Dendritic cell treated with granulocyte-macrophage colony-stimulating factor and Interleukin-4, amounts not matched to agents 40 ng/mL and 50 ng/mL, for 4 days (primary cell): ENCODE data around the gene DNAAF1.
"Not testable (repeated sequence)": the region's sequence is repeated elsewhere in the genome, so short reads cannot be mapped to it uniquely, and the experiment has no call there.

Experiments
- H3K27ac Mint-ChIP-seq: one replicate; pipeline ENCODE4 v1.8.0; 2022; ENCODE audit warnings: mild to moderate bottlenecking, mixed read lengths
- H3K27me3 Mint-ChIP-seq: one replicate; pipeline ENCODE4 v1.8.0; 2022; ENCODE audit warnings: mild to moderate bottlenecking, mixed read lengths
- H3K36me3 Mint-ChIP-seq: one replicate; pipeline ENCODE4 v1.8.0; 2022; ENCODE audit warnings: low read depth, mixed read lengths
- H3K4me1 Mint-ChIP-seq: one replicate; pipeline ENCODE4 v1.8.0; 2022; ENCODE audit warnings: low read depth, mixed read lengths
- H3K4me3 Mint-ChIP-seq: one replicate; pipeline ENCODE4 v1.8.0; 2022; ENCODE audit warnings: mild to moderate bottlenecking, moderate library complexity, mixed read lengths
- H3K9me3 Mint-ChIP-seq: one replicate; pipeline ENCODE4 v1.8.0; 2022; ENCODE audit warnings: mixed read lengths
- intact Hi-C: fragments of 100-400 bp; cut with micrococcal nuclease; formaldehyde crosslinking; loops from one replicate; pipeline ENCODE4 v1.15.0; 2022

DNAAF1 gene

GRCh38 chr16:84191466-84191865 is 46.4 kb downstream of the DNAAF1 start:
- H3K36me3 Mint-ChIP-seq, result peaks cover 5% of the 10 kb centered on the region
- H3K9me3 Mint-ChIP-seq, result no peaks in the 10 kb centered on the region
- peaks cover 15% of the 10 kb centered on the region for H3K27me3 Mint-ChIP-seq
- H3K4me1 Mint-ChIP-seq, result peaks cover 12% of the 10 kb centered on the region
- no peak overlapping the region for H3K27ac Mint-ChIP-seq
- H3K4me3 Mint-ChIP-seq, result no peak overlapping the region
- intact Hi-C loops, result no loop called here

- intact Hi-C loops, result no loop called here
- peaks cover 8% of the 10 kb centered on the region for H3K4me1 Mint-ChIP-seq
- H3K36me3 Mint-ChIP-seq, result no peaks in the 10 kb centered on the region
- H3K4me3 Mint-ChIP-seq, result no peak overlapping the region
- no peaks in the 10 kb centered on the region for H3K9me3 Mint-ChIP-seq
- peaks cover 15% of the 10 kb centered on the region for H3K27me3 Mint-ChIP-seq
- no peak overlapping the region for H3K27ac Mint-ChIP-seq
Observed at GRCh38 chr16:84193480-84193879, 48.4 kb downstream of the DNAAF1 start.

- H3K27ac Mint-ChIP-seq, result no peak overlapping the region
- H3K9me3 Mint-ChIP-seq, result no peaks in the 10 kb centered on the region
- H3K4me3 Mint-ChIP-seq, result no peak overlapping the region
- H3K4me1 Mint-ChIP-seq, result peaks cover 10% of the 10 kb centered on the region
- H3K36me3 Mint-ChIP-seq, result no peaks in the 10 kb centered on the region
- H3K27me3 Mint-ChIP-seq, result peaks cover 15% of the 10 kb centered on the region
- intact Hi-C loops, result no loop called here
Observed at GRCh38 chr16:84194018-84194417, 48.9 kb downstream of the DNAAF1 start.

- no peak overlapping the region for H3K27ac Mint-ChIP-seq
- H3K36me3 Mint-ChIP-seq, result no peaks in the 10 kb centered on the region
- no peaks in the 10 kb centered on the region for H3K9me3 Mint-ChIP-seq
- H3K27me3 Mint-ChIP-seq, result peaks cover 15% of the 10 kb centered on the region
- H3K4me3 Mint-ChIP-seq, result peak overlapping the region; percentile 21
- intact Hi-C loops, result no loop called here
- H3K4me1 Mint-ChIP-seq, result peaks cover 13% of the 10 kb centered on the region
Observed at GRCh38 chr16:84194470-84195200, 49.5 kb downstream of the DNAAF1 start.

- Mint-ChIP-seq H3K27me3 (peaks cover 15% of the 10 kb centered on the region), H3K36me3 (no peaks in the 10 kb centered on the region), H3K4me1 (peaks cover 13% of the 10 kb centered on the region), H3K27ac (no peak overlapping the region), H3K9me3 (no peaks in the 10 kb centered on the region), H3K4me3 (no peak overlapping the region)
- intact Hi-C loops, result no loop called here
Observed at GRCh38 chr16:84195201-84196093, 50.3 kb downstream of the DNAAF1 start.

- Mint-ChIP-seq H3K4me3 (no peak overlapping the region), H3K9me3 (no peaks in the 10 kb centered on the region), H3K4me1 (peaks cover 13% of the 10 kb centered on the region), H3K36me3 (no peaks in the 10 kb centered on the region), H3K27me3 (peaks cover 15% of the 10 kb centered on the region), H3K27ac (no peak overlapping the region)
- intact Hi-C loops, result no loop called here
Observed at GRCh38 chr16:84196101-84196500, 51.0 kb downstream of the DNAAF1 start.

GRCh38 chr16:84196727-84197394 is 51.8 kb downstream of the DNAAF1 start:
- Mint-ChIP-seq H3K36me3 (no peaks in the 10 kb centered on the region), H3K4me3 (no peak overlapping the region), H3K9me3 (no peaks in the 10 kb centered on the region), H3K27me3 (peaks cover 15% of the 10 kb centered on the region), H3K27ac (no peak overlapping the region), H3K4me1 (peaks cover 13% of the 10 kb centered on the region)
- intact Hi-C loops, result no loop called here

GRCh38 chr16:84197466-84198128 is 52.5 kb downstream of the DNAAF1 start:
- no peaks in the 10 kb centered on the region for H3K36me3 Mint-ChIP-seq
- intact Hi-C loops, result no loop called here
- peaks cover 15% of the 10 kb centered on the region for H3K27me3 Mint-ChIP-seq
- no peak overlapping the region for H3K27ac Mint-ChIP-seq
- no peak overlapping the region for H3K4me3 Mint-ChIP-seq
- no peaks in the 10 kb centered on the region for H3K9me3 Mint-ChIP-seq
- peaks cover 13% of the 10 kb centered on the region for H3K4me1 Mint-ChIP-seq

- Mint-ChIP-seq H3K4me3 (no peak overlapping the region), H3K4me1 (peaks cover 13% of the 10 kb centered on the region), H3K9me3 (no peaks in the 10 kb centered on the region), H3K27me3 (peaks cover 15% of the 10 kb centered on the region), H3K27ac (peak overlapping the region; percentile 9), H3K36me3 (no peaks in the 10 kb centered on the region)
- intact Hi-C loops, result no loop called here
Observed at GRCh38 chr16:84198401-84198800, 53.3 kb downstream of the DNAAF1 start.

GRCh38 chr16:84199097-84199496 is 54.0 kb downstream of the DNAAF1 start:
- H3K4me1 Mint-ChIP-seq, result peaks cover 11% of the 10 kb centered on the region
- intact Hi-C loops, result no loop called here
- peak overlapping the region; percentile 9 for H3K27ac Mint-ChIP-seq
- H3K27me3 Mint-ChIP-seq, result peaks cover 11% of the 10 kb centered on the region
- H3K36me3 Mint-ChIP-seq, result no peaks in the 10 kb centered on the region
- H3K9me3 Mint-ChIP-seq, result no peaks in the 10 kb centered on the region
- no peak overlapping the region for H3K4me3 Mint-ChIP-seq

GRCh38 chr16:84199861-84200260 is 54.8 kb downstream of the DNAAF1 start:
- Mint-ChIP-seq H3K36me3 (no peaks in the 10 kb centered on the region), H3K4me1 (peaks cover 5% of the 10 kb centered on the region), H3K27ac (peak overlapping the region; percentile 69), H3K9me3 (no peaks in the 10 kb centered on the region), H3K4me3 (no peak overlapping the region), H3K27me3 (peaks cover 4% of the 10 kb centered on the region)
- intact Hi-C loops, result no loop called here

- H3K27ac Mint-ChIP-seq, H3K4me1 Mint-ChIP-seq, H3K36me3 Mint-ChIP-seq, H3K4me3 Mint-ChIP-seq, H3K27me3 Mint-ChIP-seq, intact Hi-C loops, H3K9me3 Mint-ChIP-seq: not testable (repeated sequence)
Observed at GRCh38 chr16:84204551-84204950, 59.4 kb downstream of the DNAAF1 start.

GRCh38 chr16:84205123-84205522 is 60.0 kb downstream of the DNAAF1 start:
- H3K4me3 Mint-ChIP-seq, H3K27ac Mint-ChIP-seq, H3K36me3 Mint-ChIP-seq, intact Hi-C loops, H3K9me3 Mint-ChIP-seq, H3K4me1 Mint-ChIP-seq, H3K27me3 Mint-ChIP-seq: not testable (repeated sequence)
